Stimulated activated CD8-positive, alpha-beta memory T cell treated with anti-CD3 and anti-CD28 coated beads, Interleukin-4, amount 100 ng/mL, for 1 hour (primary cell): Measurements from ENCODE around the gene WAS.

Experiments
- DNase-seq, 2 donors: peaks; one replicate each; pipeline ENCODE4 v3.0.0-alpha.2; 2020; ENCODE audit warnings: low read depth in 2 of 2, low spot score in 1 of 2

The WAS gene

DNA sequence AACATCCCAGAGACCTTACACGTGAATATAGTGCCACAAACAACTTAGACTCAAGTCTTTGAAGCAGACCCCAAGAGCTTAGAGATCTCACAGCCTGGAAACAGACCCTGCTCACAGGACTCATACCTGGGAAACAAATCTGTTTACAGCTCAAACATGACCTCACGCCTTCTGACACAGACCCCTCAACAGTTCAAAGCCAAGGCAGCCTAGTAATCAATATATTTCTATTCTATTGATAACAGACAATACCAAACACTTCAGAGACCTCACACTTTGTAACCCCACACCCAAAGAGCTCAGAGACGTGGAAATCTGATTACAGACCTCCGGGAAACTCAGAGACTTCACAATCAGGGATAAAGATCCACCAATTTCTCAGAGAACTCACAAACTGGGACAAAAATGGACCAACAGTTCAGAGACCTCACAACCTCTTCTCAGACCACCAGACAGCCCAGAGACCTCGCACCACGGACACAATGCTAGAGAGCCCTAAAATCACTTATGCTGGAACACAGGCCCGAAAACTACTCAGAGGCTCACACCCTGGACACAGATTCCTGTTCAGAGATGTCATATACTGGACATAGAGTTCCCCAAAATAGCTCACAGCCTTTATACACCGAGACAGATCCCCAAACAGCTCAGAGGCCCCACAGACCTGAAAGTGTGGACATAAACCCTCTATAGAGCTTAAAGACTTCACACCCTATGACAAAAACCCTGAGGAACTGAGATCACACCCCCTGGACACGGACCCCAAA lies 27.7 kb downstream of the WAS start:
- no peak for DNase-seq

DNA sequence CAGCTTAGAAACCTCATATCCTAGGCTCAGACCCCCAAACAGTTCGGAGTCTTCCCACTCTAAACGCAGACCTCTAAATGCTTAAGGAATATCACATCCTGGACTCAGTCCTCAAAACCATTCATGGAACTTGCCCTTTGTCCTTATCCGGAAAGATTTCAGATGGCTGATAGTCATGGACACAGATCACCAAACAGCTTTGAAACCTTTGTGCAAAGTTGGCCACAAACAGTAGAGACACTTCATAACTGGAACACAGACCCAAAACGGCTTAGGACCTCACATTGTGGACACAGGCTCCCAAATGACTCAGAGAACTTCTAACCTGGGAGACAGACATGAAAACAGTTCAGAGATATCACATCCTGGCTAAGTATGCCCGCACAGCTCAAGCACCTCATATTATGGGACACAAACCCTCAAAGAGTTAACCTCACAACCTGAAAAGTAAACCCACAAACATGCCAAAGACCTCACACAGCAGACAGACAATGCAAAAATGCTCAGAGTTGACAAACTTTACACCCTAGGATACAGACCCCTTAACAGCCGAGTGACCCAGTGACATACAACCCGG lies 28.4 kb downstream of the WAS start:
- DNase-seq, result no peak

DNA sequence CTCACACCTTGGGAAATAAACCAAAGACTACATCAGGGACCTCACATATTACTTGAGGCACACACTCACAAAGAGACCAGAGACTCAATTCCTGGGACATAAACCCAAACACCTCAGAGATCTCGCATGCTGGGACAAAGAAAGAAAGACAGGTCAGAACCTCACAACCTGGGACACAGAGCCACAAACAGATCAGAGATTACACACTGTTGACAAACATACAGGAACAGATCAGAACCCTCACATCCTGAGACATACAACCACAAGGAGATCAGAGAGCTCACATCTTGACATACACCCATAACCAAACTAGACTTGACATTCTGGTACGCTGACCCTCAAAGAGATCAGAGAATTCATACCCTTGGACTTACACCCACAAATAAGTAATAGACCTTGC lies 30.2 kb downstream of the WAS start:
- no peak for DNase-seq

DNA sequence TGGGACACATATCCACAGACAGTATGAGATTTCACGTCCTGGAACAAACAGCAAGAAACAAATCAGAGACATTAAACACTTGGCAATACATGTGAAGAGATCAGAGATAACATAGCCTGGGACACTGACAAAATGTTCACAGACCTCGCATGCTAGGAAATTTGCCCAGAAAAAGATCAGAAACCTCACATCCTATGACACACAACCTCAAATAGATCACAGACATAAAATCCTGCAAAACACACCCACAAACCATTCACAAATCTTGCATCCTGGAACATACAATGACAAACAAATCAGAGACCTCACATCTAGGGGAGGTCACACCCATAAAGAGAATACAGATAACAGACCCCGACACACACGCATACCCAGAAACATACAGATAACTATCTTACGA lies 31.0 kb downstream of the WAS start:
- no peak for DNase-seq

DNA sequence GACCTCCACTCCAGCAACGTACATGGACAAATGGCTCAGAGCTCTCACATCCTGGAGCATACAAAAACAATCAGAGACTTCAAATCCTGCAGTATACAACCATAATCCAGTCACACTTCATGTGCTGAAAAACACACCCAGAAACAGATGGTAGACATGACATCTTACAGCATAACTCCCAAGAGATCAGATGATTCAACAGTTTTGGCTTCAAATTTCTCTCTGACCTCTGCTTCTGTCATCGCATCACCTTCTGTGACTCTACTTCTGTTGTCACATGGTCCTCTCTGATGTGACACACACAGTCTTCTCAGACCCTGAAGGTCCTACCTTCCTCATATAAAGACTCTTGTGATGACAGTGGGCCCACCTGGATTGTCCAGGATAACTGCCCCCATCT lies 31.5 kb downstream of the WAS start:
- DNase-seq, result no peak

DNA sequence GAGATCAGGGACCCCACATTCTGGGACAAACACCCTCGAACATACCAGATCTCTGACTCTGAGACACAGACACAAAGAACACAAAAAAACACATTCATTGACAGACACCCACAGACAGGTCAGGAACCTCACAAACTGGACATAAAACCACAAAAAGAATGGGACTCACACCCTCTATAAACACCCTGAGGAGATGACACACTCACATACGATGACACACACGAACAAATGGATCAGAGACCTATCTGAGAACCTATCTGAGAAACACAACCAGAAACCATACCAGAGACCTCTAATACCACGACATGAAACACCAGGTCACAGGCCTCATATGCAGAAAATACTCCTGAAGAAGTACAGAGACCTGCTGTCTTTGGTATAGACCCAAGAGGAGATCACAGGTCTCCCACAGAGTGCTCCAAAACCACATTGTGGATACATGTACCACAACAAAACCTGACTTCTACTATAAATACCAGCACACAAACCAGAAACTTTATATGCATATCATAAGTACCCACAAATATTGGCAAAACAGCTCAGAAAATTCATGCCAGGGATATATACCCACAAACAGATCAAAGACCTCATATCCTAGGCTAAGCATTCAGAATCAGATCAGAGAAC lies 32.4 kb downstream of the WAS start:
- no peak for DNase-seq

DNA sequence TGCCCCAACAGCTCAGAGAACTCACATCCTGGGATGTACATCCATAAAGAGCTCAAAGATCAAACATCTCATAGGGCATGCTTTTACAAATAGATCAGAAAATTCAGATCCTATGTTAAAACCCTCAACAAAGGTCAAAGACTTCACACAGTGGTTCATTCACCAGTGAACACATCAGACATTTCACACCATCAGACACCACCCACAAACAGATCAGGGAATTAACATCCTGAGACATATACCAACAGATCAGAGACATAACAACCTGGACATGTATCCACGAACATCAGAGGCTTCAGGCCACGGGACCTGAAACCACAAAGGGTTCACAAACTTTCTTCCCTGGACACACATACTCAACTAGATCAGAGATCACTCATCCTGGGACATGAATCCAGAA lies 36.4 kb downstream of the WAS start:
- no peak for DNase-seq

DNA sequence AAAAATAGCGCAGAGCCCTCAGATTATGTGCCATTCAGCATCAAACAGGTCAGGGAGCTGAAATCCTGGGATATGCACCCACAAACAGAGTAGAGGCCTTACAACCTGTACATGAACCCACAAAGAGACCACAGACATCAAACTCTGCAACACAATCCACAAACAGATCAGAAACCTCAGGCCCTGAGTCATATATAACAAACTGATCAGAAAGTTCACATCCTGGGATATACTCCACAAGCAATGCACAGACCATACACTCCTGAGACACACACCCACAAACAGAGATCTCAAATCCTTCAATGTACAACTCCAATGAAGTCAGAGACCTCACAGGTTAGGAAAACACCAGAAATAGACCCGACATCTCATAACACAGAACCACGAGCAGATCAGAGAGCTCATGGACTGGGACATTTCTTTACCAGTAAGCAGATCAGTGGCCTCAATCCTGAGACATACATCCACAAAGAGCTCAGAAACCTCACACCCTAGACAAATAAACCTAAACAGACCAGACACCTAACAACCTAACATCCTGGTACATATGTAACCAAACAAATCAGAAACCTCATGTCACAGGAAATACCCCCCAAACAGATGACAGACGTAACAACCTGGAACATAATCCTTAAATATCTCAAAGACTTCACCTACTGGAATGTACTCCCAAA lies 37.1 kb downstream of the WAS start:
- DNase-seq, result no peak

DNA sequence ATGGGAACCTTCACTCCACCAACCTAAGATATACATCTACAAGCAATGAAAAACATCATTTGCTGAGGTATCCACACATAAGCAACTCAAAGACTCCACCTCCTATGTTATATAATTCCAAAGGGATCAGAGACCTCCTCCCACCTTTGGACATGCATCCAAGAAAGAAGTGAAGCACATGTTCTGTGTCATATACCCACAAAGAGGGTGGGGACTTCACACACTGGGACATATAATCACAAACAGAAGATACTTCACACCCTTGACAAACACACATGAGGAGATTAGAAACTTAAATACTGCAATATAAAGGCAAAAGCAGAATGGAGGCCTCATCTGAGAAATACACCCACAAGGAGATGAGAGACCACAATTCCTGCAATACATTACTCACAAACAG lies 38.3 kb downstream of the WAS start:
- DNase-seq, result no peak

DNA sequence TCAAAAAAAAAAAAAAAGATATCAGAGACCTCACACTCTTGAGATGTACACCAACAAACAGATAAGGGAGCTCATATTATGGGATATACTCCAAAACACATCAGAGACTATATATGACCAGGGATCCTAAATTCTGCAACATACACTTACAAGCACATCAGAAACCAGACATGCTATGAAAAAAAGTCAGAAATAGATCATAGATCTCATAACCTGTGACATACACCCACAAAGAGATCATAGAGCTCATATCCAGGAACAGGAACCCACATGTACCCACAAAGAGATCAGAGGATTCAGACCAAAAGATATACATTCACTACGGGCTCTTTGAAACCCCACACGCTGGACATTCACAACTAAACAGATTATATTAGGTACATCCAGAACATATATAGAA lies 43.0 kb downstream of the WAS start:
- no peak for DNase-seq

DNA sequence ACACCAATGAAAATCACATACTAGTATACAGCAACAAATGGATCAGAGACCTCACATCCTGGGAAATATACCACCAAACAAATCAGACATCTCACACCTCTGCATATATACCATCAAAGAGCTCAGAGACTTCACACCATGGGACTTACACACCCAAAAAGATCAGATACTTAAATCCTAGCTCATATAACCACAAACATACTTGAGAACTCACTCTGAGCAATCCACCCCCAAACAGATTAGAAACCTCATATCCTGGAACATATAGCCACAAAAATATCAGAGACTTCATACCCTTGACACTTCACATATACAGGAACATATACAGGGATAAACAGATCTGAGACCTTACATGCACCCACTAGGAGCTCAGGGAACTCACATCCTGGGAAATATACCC lies 45.1 kb downstream of the WAS start:
- no peak for DNase-seq

DNA sequence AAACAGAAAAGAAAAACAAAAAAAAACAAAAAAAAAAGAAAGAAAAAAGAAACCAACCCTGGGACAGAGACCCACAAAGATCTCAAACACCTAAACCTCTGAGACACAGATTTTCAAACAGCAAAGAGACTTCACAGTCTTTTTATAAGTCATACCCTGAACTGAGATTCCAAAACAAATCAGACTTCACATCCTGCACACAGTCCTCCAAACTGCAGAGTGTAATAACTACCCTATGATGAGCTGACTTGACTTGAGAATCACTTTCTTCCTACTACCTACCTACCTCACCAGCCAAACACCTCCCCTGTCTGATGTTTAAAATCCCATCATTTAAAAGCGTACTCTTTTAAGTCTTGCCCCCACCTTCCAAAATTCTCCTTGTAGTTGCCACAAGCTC lies 52.7 kb downstream of the WAS start:
- DNase-seq, result no peak

DNA sequence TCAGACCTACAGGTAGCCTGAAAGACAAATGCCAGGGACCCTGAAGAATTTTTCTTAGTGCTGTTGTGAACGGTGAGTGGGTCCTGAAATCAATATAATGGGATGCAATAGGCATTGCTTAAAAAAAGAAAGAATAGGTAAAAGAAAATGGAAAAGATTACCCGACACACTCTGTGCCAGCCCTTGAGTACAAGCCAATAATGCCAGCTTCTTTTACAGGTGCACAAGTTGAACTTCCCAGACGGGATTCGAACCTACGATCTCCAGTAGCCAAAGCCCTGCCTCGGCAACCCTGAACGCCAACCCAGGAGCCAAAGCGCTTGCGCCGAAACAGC lies 53.2 kb downstream of the WAS start:
- DNase-seq, result no peak

DNA sequence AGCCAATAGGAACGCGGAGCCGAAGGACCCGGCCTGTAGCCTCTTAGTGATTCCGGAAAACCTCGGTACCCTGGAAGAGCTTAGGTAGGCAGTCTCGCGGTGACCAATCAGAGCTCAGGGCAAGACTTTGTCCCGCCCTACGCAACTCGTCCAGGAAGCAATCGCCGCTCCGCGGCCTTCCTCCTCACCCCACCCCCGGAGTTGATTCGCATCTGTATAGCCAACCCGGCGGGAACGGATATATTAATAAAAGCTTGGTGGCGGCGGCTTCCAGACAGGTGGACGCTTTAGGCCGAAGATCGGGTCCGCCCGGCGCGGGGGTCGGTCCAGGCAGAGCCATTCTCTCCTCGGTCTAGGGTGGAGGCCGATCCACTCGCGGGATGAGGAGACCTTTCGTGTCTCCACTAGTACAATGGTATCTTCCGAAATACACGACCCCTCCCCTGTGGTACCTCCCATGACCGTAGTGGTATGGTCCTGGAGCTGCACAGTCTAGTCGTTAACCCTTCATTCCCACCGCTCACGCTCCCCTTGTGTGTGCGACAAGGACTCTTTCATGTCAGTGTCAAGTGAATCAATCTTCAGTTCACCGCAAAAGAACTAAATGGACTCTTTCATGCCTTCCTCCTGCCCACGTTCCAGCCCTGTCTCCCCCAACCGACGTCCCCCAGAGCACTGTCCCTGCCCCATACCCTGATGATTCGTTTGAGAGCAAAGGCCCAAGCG lies 53.8 kb downstream of the WAS start:
- DNase-seq, result peak; percentile 55 to 72

DNA sequence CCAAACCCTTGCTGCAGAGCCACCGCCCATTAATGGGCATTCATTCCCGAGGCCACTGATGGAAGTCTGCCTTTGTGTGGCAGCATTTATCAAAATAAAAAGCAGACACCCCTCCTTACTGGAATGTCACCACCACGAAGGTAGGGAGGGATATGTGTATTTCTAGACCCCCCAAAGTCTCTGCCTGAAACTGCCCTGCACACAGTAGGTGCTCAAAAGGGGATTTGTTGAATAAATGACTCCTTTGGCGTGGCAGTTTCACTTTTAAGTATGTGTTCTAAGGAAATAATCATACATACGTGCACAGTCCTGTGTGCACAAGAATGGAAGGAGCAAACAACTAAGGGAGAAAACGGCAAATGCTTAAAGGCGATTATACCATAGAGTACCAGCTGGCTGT lies 54.3 kb downstream of the WAS start:
- no peak for DNase-seq
